Osteoblast (primary cell): ENCODE results near the gene F2RL2. TPM values are rescaled to one million over a fixed set of nuclear protein-coding genes. Genes with fewer than 3 reads are reported as not detected.
A peak's percentile ranks its signal among the peaks of the same experiment; 100 is the strongest.

Experiments used
- DNase-seq: peaks from one replicate; pipeline ENCODE4 v3.0.0; 2011; ENCODE audit warnings: low spot score, mixed read lengths; ENCODE audit not compliant: insufficient read length; ENCODE audit errors: missing footprints
- H2AFZ ChIP-seq: 2 replicates; pipeline ENCODE4 v1.6.0; 2011; ENCODE audit warnings: mild to moderate bottlenecking, low read length
- H3K27ac ChIP-seq: 2 replicates; pipeline ENCODE4 v1.5.1; 2011; ENCODE audit warnings: mild to moderate bottlenecking, low read depth, low read length, moderate library complexity
- H3K27me3 ChIP-seq: 2 replicates; pipeline ENCODE4 v1.6.0; 2012; ENCODE audit warnings: mild to moderate bottlenecking, control low read depth, inconsistent platforms, low read length, moderate library complexity; ENCODE audit not compliant: insufficient read depth
- H3K36me3 ChIP-seq: 2 replicates; pipeline ENCODE4 v1.5.1; 2011; ENCODE audit warnings: mild to moderate bottlenecking, low read length, control low read depth, moderate library complexity; ENCODE audit not compliant: insufficient read depth
- H3K4me1 ChIP-seq: 2 replicates; pipeline ENCODE4 v1.5.1; 2011; ENCODE audit warnings: mild to moderate bottlenecking, low read length, control low read depth, moderate library complexity; ENCODE audit not compliant: insufficient read depth
- H3K4me2 ChIP-seq: 2 replicates; pipeline ENCODE4 v1.6.0; 2011; ENCODE audit warnings: mild to moderate bottlenecking, low read length; ENCODE audit not compliant: insufficient read depth
- H3K4me3 ChIP-seq: fragments of 200-600 bp; sonication (generic); 3 replicates; pipeline ENCODE4 v1.5.1; 2012; ENCODE audit warnings: mild to moderate bottlenecking, low read length, inconsistent platforms; ENCODE audit not compliant: insufficient read depth
- H3K79me2 ChIP-seq: 2 replicates; pipeline ENCODE4 v1.6.0; 2012; ENCODE audit warnings: mild to moderate bottlenecking, low read length, control low read depth, inconsistent platforms; ENCODE audit not compliant: insufficient read depth
- H3K9me3 ChIP-seq: 2 replicates; pipeline ENCODE4 v1.5.1; 2011; ENCODE audit warnings: low read depth, low read length, control low read depth
- H4K20me1 ChIP-seq: 2 replicates; pipeline ENCODE4 v1.6.0; 2012; ENCODE audit warnings: mild to moderate bottlenecking, low read length, control low read depth; ENCODE audit not compliant: insufficient read depth
- CTCF ChIP-seq: IDR thresholded peaks from 2 replicates; pipeline ENCODE4 v1.5.1; 2011; ENCODE audit warnings: mild to moderate bottlenecking, low read depth, low read length, moderate library complexity; ENCODE audit errors: extremely low read depth
- total RNA-seq: library from RNA; depleted of rRNA; stranded (reverse); fragments of >200 nt; gene quantifications from 2 replicates; pipeline ENCODE4 v1.2.3, GENCODE V29; 2012

F2RL2 gene
- total RNA-seq, 1 donor: 1.1 TPM

GRCh38 chr5:76649140-76649539 is 25.9 kb upstream of the F2RL2 start:
- TF ChIP-seq CTCF: no peak
- no peaks in the 10 kb centered on the region for H4K20me1 ChIP-seq
- no peaks in the 10 kb centered on the region for H3K79me2 ChIP-seq
- H3K27ac ChIP-seq: no peak overlapping the region
- no peak overlapping the region for H2AFZ ChIP-seq
- H3K4me1 ChIP-seq: peaks cover 8% of the 10 kb centered on the region
- H3K4me3 ChIP-seq: no peak overlapping the region
- H3K9me3 ChIP-seq: no peaks in the 10 kb centered on the region
- H3K36me3 ChIP-seq: no peaks in the 10 kb centered on the region
- no peak for DNase-seq
- no peaks in the 10 kb centered on the region for H3K27me3 ChIP-seq
- no peak overlapping the region for H3K4me2 ChIP-seq

- TF ChIP-seq CTCF: no peak
- no peaks in the 10 kb centered on the region for H3K9me3 ChIP-seq
- no peak overlapping the region for H3K4me3 ChIP-seq
- no peaks in the 10 kb centered on the region for H3K27me3 ChIP-seq
- no peak overlapping the region for H3K4me2 ChIP-seq
- H3K4me1 ChIP-seq: peaks cover 13% of the 10 kb centered on the region
- H2AFZ ChIP-seq: no peak overlapping the region
- H4K20me1 ChIP-seq: no peaks in the 10 kb centered on the region
- no peaks in the 10 kb centered on the region for H3K79me2 ChIP-seq
- H3K36me3 ChIP-seq: no peaks in the 10 kb centered on the region
- no peak for DNase-seq
- no peak overlapping the region for H3K27ac ChIP-seq
Measured at GRCh38 chr5:76643371-76643770, 20.2 kb upstream of the F2RL2 start.

- Histone ChIP-seq H3K27me3 (no peaks in the 10 kb centered on the region), H3K4me2 (peak overlapping the region; percentile 4), H3K9me3 (no peaks in the 10 kb centered on the region), H3K4me1 (peaks cover 5% of the 10 kb centered on the region), H3K79me2 (no peaks in the 10 kb centered on the region), H3K27ac (no peak overlapping the region), H3K4me3 (no peak overlapping the region), H4K20me1 (no peaks in the 10 kb centered on the region), H2AFZ (peak overlapping the region; percentile 80), H3K36me3 (no peaks in the 10 kb centered on the region)
- no peak for TF ChIP-seq CTCF
- no peak for DNase-seq
Measured at GRCh38 chr5:76642390-76643040, 19.3 kb upstream of the F2RL2 start.

DNA sequence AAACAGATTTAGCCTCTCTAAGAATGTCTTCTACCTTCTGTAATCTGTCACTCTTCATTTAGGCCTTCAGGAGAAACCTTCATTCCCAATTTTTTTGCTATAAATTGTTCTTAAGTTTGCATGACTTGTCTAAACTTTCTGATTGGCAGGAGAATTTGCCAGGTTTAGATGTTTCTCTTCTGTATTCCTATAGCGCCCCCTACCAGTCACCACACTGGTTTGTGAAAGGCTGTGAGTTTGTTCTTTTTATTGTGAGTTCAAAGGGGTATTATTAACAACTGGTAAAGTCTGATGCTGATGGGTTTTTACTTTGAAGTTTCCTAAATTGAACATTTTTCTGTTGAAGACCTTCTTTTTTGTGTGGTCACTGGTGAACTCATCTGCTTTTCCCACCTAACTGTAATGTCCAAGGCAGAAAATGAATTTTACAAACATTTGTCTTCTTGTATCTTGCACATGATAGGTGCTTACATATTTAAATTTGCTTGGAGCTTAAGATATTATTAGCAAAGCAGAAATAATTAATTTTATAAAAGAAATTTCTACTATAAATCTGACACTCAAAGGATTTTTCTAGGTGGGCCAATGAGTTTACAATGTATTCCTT is 18.4 kb upstream of the F2RL2 start:
- Histone ChIP-seq H3K79me2 (no peaks in the 10 kb centered on the region), H2AFZ (no peak overlapping the region), H3K4me3 (no peak overlapping the region), H3K4me1 (peaks cover 5% of the 10 kb centered on the region), H3K27ac (no peak overlapping the region), H3K9me3 (no peaks in the 10 kb centered on the region), H3K36me3 (no peaks in the 10 kb centered on the region), H4K20me1 (no peaks in the 10 kb centered on the region), H3K4me2 (no peak overlapping the region), H3K27me3 (peaks cover under 1% of the 10 kb centered on the region)
- no peak for DNase-seq
- peak; percentile 92 for TF ChIP-seq CTCF
